Activated CD8-positive, alpha-beta T cell treated with anti-CD3 and anti-CD28 coated beads for 36 hours (primary cell): Measurements from ENCODE around the gene ZDHHC1. TPM values are rescaled to one million over a fixed set of nuclear protein-coding genes. Genes with fewer than 3 reads are reported as not detected.
A peak's percentile ranks its signal among the peaks of the same experiment; 100 is the strongest.

Experiments
- ATAC-seq: fragments of 200-7000 bp; cut with Tn5 transposase; one replicate; pipeline ENCODE4 v1.10.0; 2021; ENCODE audit warnings: mild to moderate bottlenecking, moderate library complexity
- CTCF ChIA-PET: fragments of 350-600 bp; sonication (Branson Sonifier 250); formaldehyde crosslinking; loops from one replicate; lab custom pipeline; 2021; ENCODE audit warnings: antibody characterized with exemption; lab: Charles Lee
- POLR2A ChIA-PET: fragments of 350-600 bp; sonication (Branson Sonifier 250); formaldehyde crosslinking; loops from one replicate; lab custom pipeline; 2021; ENCODE audit warnings: antibody characterized with exemption; lab: Charles Lee
- DNase-seq: peaks from one replicate; pipeline ENCODE4 v3.0.0-alpha.2; 2020
- H3K27ac Mint-ChIP-seq: one replicate; pipeline ENCODE4 v1.8.0; 2021; ENCODE audit warnings: mild to moderate bottlenecking, mixed read lengths
- H3K27me3 Mint-ChIP-seq: one replicate; pipeline ENCODE4 v1.8.0; 2021; ENCODE audit warnings: mixed read lengths
- H3K36me3 Mint-ChIP-seq: one replicate; pipeline ENCODE4 v1.8.0; 2021; ENCODE audit warnings: low read depth, mixed read lengths
- H3K4me1 Mint-ChIP-seq: one replicate; pipeline ENCODE4 v1.8.0; 2021; ENCODE audit warnings: low read depth, mixed read lengths
- H3K4me3 Mint-ChIP-seq: one replicate; pipeline ENCODE4 v1.8.0; 2021; ENCODE audit warnings: mild to moderate bottlenecking, moderate library complexity, mixed read lengths
- H3K9me3 Mint-ChIP-seq: one replicate; pipeline ENCODE4 v1.8.0; 2021; ENCODE audit warnings: mixed read lengths
- intact Hi-C: fragments of 100-400 bp; cut with micrococcal nuclease; formaldehyde crosslinking; loops from one replicate; pipeline ENCODE4 v1.10.0; 2022
- total RNA-seq, 2 experiments: library from RNA; stranded (reverse); gene quantifications; one replicate each; pipeline ENCODE4 v1.2.3, GENCODE V29; 2021
- TF ChIP-seq, protein P1 (sequence below): fragments of 200-600 bp; IDR thresholded peaks from one replicate; pipeline ENCODE4 v1.8.0; 2022; ENCODE audit warnings: antibody characterized with exemption, mild to moderate bottlenecking

ZDHHC1 gene
- total RNA-seq, 2 experiments from 2014 or later: 0.54 to 0.60 TPM

- Mint-ChIP-seq H3K36me3 (no peaks in the 10 kb centered on the region), H3K4me1 (peaks cover 11% of the 10 kb centered on the region), H3K27ac (no peak overlapping the region), H3K9me3 (no peaks in the 10 kb centered on the region), H3K27me3 (peaks cover 28% of the 10 kb centered on the region), H3K4me3 (no peak overlapping the region)
- POLR2A ChIA-PET: no interaction called here
- no peak for DNase-seq
- CTCF ChIA-PET: interaction anchor here (0.9 to 2.1 kb wide), 5 partner anchors 12 to 44 kb away, joined by 3 to 12 read pairs (median 3); no protein-coding TSS in a partner anchor
- no peak for ATAC-seq
- intact Hi-C loops: no loop called here
- TF ChIP-seq, protein P1, sequence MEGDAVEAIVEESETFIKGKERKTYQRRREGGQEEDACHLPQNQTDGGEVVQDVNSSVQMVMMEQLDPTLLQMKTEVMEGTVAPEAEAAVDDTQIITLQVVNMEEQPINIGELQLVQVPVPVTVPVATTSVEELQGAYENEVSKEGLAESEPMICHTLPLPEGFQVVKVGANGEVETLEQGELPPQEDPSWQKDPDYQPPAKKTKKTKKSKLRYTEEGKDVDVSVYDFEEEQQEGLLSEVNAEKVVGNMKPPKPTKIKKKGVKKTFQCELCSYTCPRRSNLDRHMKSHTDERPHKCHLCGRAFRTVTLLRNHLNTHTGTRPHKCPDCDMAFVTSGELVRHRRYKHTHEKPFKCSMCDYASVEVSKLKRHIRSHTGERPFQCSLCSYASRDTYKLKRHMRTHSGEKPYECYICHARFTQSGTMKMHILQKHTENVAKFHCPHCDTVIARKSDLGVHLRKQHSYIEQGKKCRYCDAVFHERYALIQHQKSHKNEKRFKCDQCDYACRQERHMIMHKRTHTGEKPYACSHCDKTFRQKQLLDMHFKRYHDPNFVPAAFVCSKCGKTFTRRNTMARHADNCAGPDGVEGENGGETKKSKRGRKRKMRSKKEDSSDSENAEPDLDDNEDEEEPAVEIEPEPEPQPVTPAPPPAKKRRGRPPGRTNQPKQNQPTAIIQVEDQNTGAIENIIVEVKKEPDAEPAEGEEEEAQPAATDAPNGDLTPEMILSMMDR: no peak
These were observed 16.9 kb upstream of the ZDHHC1 start for GRCh38 chr16:67433131-67433719.

DNA sequence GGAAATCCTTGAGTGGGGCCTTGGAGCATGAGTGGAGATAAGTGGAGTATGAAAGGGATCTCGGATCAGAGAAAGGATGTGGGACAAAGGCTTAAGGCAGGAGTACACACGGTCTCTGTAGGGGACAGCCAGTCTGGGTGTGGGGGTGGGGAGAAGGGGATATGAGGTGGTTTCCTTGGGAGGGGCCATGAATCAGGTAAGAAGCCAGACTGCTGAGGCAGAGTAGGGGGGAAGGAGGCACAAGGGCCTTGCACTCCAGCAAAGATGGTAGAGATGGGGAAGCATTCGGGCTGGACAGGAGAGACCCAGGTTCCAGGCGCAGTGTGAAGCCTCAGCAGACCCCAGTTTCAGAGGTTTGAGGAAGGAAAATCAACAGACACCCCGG is 16.2 kb upstream of the ZDHHC1 start:
- TF ChIP-seq, protein P1: no peak
- intact Hi-C loops: no loop called here
- ChIA-PET CTCF (interaction anchor here (0.9 to 2.5 kb wide), 3 partner anchors 13 to 33 kb away, joined by 4 to 9 read pairs (median 6); no protein-coding TSS in a partner anchor), POLR2A (interaction anchor here (0.8 to 1.0 kb wide), 2 partner anchors 9 to 185 kb away, joined by 3 to 6 read pairs; no protein-coding TSS in a partner anchor)
- Mint-ChIP-seq H3K4me3 (peak overlapping the region; percentile 31), H3K27ac (no peak overlapping the region), H3K9me3 (no peaks in the 10 kb centered on the region), H3K4me1 (peaks cover 7% of the 10 kb centered on the region), H3K27me3 (peaks cover 28% of the 10 kb centered on the region), H3K36me3 (no peaks in the 10 kb centered on the region)
- DNase-seq (no peak), ATAC-seq (no peak)

DNA sequence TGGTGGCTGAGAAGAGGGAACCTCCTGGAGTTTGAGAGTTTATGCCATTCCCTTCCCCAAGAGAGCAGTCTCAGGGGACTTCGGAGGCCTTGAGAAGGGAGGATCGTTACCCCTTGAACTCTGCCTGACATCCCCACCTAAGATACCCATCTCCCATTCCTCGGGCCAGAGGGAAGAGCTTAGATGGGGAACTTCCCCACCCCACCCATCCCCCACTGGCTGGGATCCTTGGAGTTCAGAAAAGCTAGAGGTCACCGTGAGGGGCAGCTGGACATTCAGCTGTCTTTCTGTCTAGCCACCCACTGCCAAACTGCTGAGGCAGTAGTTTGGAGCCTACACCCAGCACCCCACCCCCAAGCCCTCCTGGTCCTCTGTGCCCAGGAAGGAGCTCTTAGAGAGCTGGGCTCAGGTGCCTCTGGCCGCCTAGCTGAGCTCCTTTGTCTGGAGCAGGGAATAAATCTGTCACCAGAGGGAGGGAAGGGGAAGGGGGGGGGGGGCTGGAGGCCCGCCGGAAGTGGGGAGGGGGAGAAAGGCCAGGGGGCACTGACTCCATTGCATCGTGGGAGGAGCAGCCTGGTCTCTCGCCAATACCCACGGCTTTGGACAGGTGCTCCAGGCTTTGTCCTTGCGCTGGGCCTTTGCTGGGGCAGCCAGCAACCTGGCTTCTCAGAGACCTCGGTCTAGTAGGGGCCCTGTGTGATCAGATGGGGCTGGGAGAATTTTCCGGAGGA is 15.7 kb upstream of the ZDHHC1 start:
- ATAC-seq (no peak), DNase-seq (no peak)
- Mint-ChIP-seq H3K27ac (no peak overlapping the region), H3K4me3 (peak overlapping the region; percentile 62), H3K36me3 (no peaks in the 10 kb centered on the region), H3K27me3 (peaks cover 31% of the 10 kb centered on the region), H3K4me1 (peaks cover 7% of the 10 kb centered on the region), H3K9me3 (no peaks in the 10 kb centered on the region)
- intact Hi-C loops: no loop called here
- TF ChIP-seq, protein P1: no peak
- ChIA-PET CTCF (interaction anchor here (0.9 to 2.5 kb wide), 3 partner anchors 13 to 34 kb away, joined by 4 to 9 read pairs (median 6); no protein-coding TSS in a partner anchor), POLR2A (interaction anchor here (0.8 to 2.1 kb wide), 3 partner anchors 8 to 184 kb away, joined by 3 to 8 read pairs (median 6); no protein-coding TSS in a partner anchor)

DNA sequence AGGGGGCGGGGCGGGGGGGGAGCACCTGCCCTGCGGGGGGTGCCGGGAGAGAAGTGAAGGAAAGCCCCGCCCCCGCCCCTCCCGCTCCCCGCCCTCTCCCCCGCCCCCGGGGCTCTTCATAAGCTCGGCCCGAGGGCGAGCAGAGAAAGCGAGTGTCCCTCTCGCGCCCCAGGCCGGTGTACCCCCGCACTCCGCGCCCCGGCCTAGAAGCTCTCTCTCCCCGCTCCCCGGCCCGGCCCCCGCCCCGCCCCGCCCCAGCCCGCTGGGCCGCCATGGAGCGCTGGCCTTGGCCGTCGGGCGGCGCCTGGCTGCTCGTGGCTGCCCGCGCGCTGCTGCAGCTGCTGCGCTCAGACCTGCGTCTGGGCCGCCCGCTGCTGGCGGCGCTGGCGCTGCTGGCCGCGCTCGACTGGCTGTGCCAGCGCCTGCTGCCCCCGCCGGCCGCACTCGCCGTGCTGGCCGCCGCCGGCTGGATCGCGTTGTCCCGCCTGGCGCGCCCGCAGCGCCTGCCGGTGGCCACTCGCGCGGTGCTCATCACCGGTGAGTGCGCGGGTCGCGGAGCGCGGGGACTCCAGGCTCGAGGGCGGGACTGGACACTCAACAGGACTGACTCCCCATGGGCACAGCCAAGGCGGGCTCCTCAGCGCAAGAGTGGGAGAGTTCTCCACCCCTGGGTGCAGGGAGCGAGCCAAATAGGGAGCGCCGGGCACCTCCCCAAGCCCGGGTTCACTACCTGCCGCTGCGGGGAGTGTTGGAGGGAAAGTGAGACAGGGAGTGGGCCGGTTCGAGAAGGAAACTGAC is 14.9 kb upstream of the ZDHHC1 start, which contains the start of gene HSD11B2:
TSS of gene HSD11B2 (plus strand) at position 145 of the 798 bp plus-strand sequence. CDS start at position 273, 128 bp downstream.
- H3K4me3 Mint-ChIP-seq: peak within 1 kb of the TSS; percentile 77
- DNase-seq (peak; percentile 22), ATAC-seq (peak; percentile 41)
- H3K27ac Mint-ChIP-seq: peak within 1 kb of the TSS; percentile 63
- ChIA-PET POLR2A (interaction anchor here (0.6 to 2.1 kb wide), 4 partner anchors 8 to 234 kb away, joined by 3 to 8 read pairs (median 4); no protein-coding TSS in a partner anchor), CTCF (interaction anchor here (0.9 to 2.5 kb wide), 4 partner anchors 16 to 90 kb away, joined by 3 to 9 read pairs (median 5); no protein-coding TSS in a partner anchor)
- H3K27me3 Mint-ChIP-seq: peaks cover 36% of the 10 kb centered on the region
- TF ChIP-seq, protein P1: no peak
- H3K36me3 Mint-ChIP-seq: no peaks in the 10 kb centered on the region
- H3K4me1 Mint-ChIP-seq: peaks cover 7% of the 10 kb centered on the region
- H3K9me3 Mint-ChIP-seq: no peaks in the 10 kb centered on the region
- intact Hi-C loops: no loop called here
